Measurements from ENCODE around the gene RAP1GDS1. TPM values are rescaled to one million over a fixed set of nuclear protein-coding genes. Genes with fewer than 3 reads are reported as not detected.

Gene RAP1GDS1
- 84.7 and 85.1 TPM in 2 replicates for total RNA-seq (2012; rRNA removed)
- polyA plus RNA-seq (2012; rRNA removed) = 23.0 and 29.0 TPM in 2 replicates
- 9.0 and 10.1 TPM in 2 replicates for polyA plus RNA-seq (2012; cell fraction: cytosol; rRNA removed)
- polyA plus RNA-seq (2012; cell fraction: nucleus; rRNA removed; ENCODE audit: low replicate concordance) = 6.3 and 33.3 TPM in 2 replicates
- percentile 89 among the genes with signal in this experiment for Bru-seq, nascent RNA
- percentile 73 among the genes with signal in this experiment for BruChase-seq, experiment 1, labeled RNA remaining after a 6-hour chase
- BruChase-seq, experiment 2, labeled RNA remaining after a 2-hour chase = percentile 79 among the genes with signal in this experiment
- long read RNA-seq, transcript RAP1GDS1-203 (14 exons, 2,085 nt) = minor isoform, 6 of 137 reads
- long read RNA-seq, transcript RAP1GDS1-205 (15 exons, 3,681 nt) = major isoform, 53 of 137 reads
- long read RNA-seq, transcript RAP1GDS1-202 (15 exons, 2,092 nt) = minor isoform, 26 of 137 reads
- long read RNA-seq, transcript RAP1GDS1-204 (14 exons, 1,942 nt) = minor isoform, 11 of 137 reads
- long read RNA-seq, partial matches to known transcripts = 7 of 137 reads
- long read RNA-seq, other reads (novel, unspliced or antisense) = 28 of 137 reads

GRCh38 chr4:98260579-98261404 is at the start of gene RAP1GDS1:
Gene RAP1GDS1 (plus strand): TSS chr4:98261384. CDS start chr4:98261566, 182 bp downstream.
- peak within 1 kb of the TSS; percentile 1; the same call in 1 of the 3 replicates for H2BK15ac ChIP-seq (ENCODE audit: low read depth, low read length)
- ChIA-PET POLR2A (ENCODE audit: unreplicated experiment) (interaction anchor here (0.6 kb wide), 1 partner anchor 207 kb away, joined by 3 read pairs; no protein-coding TSS in a partner anchor), CTCF (interaction anchor here (0.6 to 1.5 kb wide), 2 partner anchors 36 to 207 kb away, joined by 4 read pairs; no protein-coding TSS in a partner anchor)
- peak within 1 kb of the TSS; percentile 37 for H4K5ac ChIP-seq (ENCODE audit: low read depth, low read length)
- TF ChIP-seq BHLHE40 (IDR thresholded peaks at IDR 0.05; ENCODE audit: low read depth, low read length) = 0 out of 2 replicates have a peak, but pooled peaks have one; percentile 66
- TF ChIP-seq USF2 (IDR thresholded peaks at IDR 0.05; ENCODE audit: low read depth, low read length) = 0 out of 2 replicates have a peak, but pooled peaks have one; percentile 7
- peak; percentile 91 for TF ChIP-seq POLR2A (IDR thresholded peaks at IDR 0.05; ENCODE audit: low read depth, low read length)
- TF ChIP-seq MAZ (IDR thresholded peaks at IDR 0.05; ENCODE audit: borderline replicate concordance, low read depth, low read length) = peak; percentile 83
- TF ChIP-seq RFX5 (IDR thresholded peaks at IDR 0.05; ENCODE audit: low read depth, low read length) = no peak
- TF ChIP-seq RCOR1 (IDR thresholded peaks at IDR 0.05; ENCODE audit: insufficient replicate concordance, low read length) = no peak
- TF ChIP-seq MXI1 (IDR thresholded peaks at IDR 0.05; ENCODE audit: borderline replicate concordance, low read depth, low read length) = peak; percentile 89
- peak within 1 kb of the TSS; percentile 81 for H3K4me2 ChIP-seq (ENCODE audit: low read depth, low read length)
- peaks cover 5 to 37% of the 10 kb centered on the region in 2 experiments; a peak in 3 of 4 replicates for H3K79me1 ChIP-seq (ENCODE audit: low read depth in 1 of 2, low read length in 2 of 2)
- peak within 1 kb of the TSS; percentile 53; the same call in 1 of the 2 replicates for H2BK20ac ChIP-seq (ENCODE audit: low read depth, low read length)
- WGBS, 2 experiments (ENCODE audit: extremely low coverage in 2 of 2, insufficient read length in 1 of 2) = 0% methylated on average over 1 of the region's 84 CpGs; no CpG with 5 or more reads in 1 of the 2 experiments
- H3K9me3 ChIP-seq (ENCODE audit: control insufficient read depth, insufficient read depth, low read length) = no peaks in the 10 kb centered on the region
- ATAC-seq (ENCODE audit: low read depth) (peak; percentile 95), DNase-seq (peak; percentile 96)
- H2BK120ac ChIP-seq (ENCODE audit: low read depth, low read length) = peak within 1 kb of the TSS; percentile 67
- peaks cover 4% of the 10 kb centered on the region for H3K4me1 ChIP-seq (ENCODE audit: control insufficient read depth, insufficient read depth, low read length)
- H2AK9ac ChIP-seq (replicated peaks; ENCODE audit: low read depth, low read length, poor library complexity) = peak within 1 kb of the TSS; percentile 94
- BruUV-seq (replicated peaks) = no TSS peak
- peak within 1 kb of the TSS; percentile 61 for H3K18ac ChIP-seq (ENCODE audit: low read depth, low read length)
- peak within 1 kb of the TSS; percentile 95 for H4K91ac ChIP-seq (ENCODE audit: insufficient read depth, low read depth, low read length)
- H3K23ac ChIP-seq (ENCODE audit: low read depth, low read length) = peak within 1 kb of the TSS; percentile 99
- H3K9ac ChIP-seq (ENCODE audit: low read depth, low read length) = peak within 1 kb of the TSS; percentile 90
- H3K4ac ChIP-seq (ENCODE audit: low read depth, low read length) = peak within 1 kb of the TSS; percentile 98
- peak within 1 kb of the TSS; percentile 89 for H3K27ac ChIP-seq (ENCODE audit: insufficient read depth, low read length)
- peak within 1 kb of the TSS; percentile 92 for H2BK5ac ChIP-seq (ENCODE audit: low read depth, low read length, poor library complexity, severe bottlenecking)
- peak within 1 kb of the TSS; percentile 86 for H2AK5ac ChIP-seq (ENCODE audit: low read depth, low read length)
- dilution Hi-C loops (cut with HindIII; ENCODE audit: low sequenced_read_pairs, unreplicated experiment) (no loop called here), in situ Hi-C loops (cut with MboI; ENCODE audit: low sequenced_read_pairs) (loop anchor here (25.0 kb wide), 1 partner anchor 402 kb away; the partner anchor contains the start of gene TSPAN5), intact Hi-C loops (cut with micrococcal nuclease) (loop anchor here (1.0 to 10.0 kb wide), 6 partner anchors 110 to 668 kb away; partner anchors contain the start of gene EIF4E)
- peak within 1 kb of the TSS; percentile 98 for H2AFZ ChIP-seq (replicated peaks; ENCODE audit: low read length, poor library complexity)
- H3K27me3 ChIP-seq (ENCODE audit: control insufficient read depth, insufficient read depth, low read length) = no peaks in the 10 kb centered on the region
- no peaks in the 10 kb centered on the region for H3K9me1 ChIP-seq (ENCODE audit: insufficient read depth, low read length)
- H3K56ac ChIP-seq (ENCODE audit: extremely low read depth, insufficient read depth, low read length) = peak within 1 kb of the TSS; percentile 91
- peak within 1 kb of the TSS; percentile 99 for H3K14ac ChIP-seq (replicated peaks; ENCODE audit: low read depth, low read length)
- peaks cover 4% of the 10 kb centered on the region for H4K20me1 ChIP-seq (ENCODE audit: insufficient read depth, low read length)
- peak within 1 kb of the TSS; percentile 95 for H3K4me3 ChIP-seq (ENCODE audit: insufficient read depth, low read depth, low read length)
- peak within 1 kb of the TSS; percentile 86 to 91 for H4K8ac ChIP-seq (ENCODE audit: low read depth in 2 of 2, low read length in 2 of 2)
- H3K36me3 ChIP-seq (ENCODE audit: control insufficient read depth, insufficient read depth, low read length) = no peaks in the 10 kb centered on the region

Data from IMR-90 (cell line).